Mammary epithelial cell (primary cell): Measurements from ENCODE around the gene HBQ1.
"Not testable (repeated sequence)": the region's sequence is repeated elsewhere in the genome, so short reads cannot be mapped to it uniquely, and the experiment has no call there.

Source experiments
- EZH2 ChIP-seq: IDR thresholded peaks from 2 replicates; pipeline ENCODE4 v1.6.1; 2012; ENCODE audit warnings: low read length, inconsistent platforms, borderline replicate concordance
- TF ChIP-seq, protein P1 (sequence below), 2 donors: IDR thresholded peaks in 1 of 2; conservative IDR thresholded peaks in 1 of 2; 2 replicates each; pipeline ENCODE4 v1.5.1; 2011 to 2012; ENCODE audit warnings: inconsistent platforms in 2 of 2, low read length in 2 of 2, mild to moderate bottlenecking in 2 of 2, control low read depth in 1 of 2, low read depth in 1 of 2; ENCODE audit not compliant: insufficient read depth in 1 of 2; ENCODE audit errors: extremely low read depth in 1 of 2

DNA sequence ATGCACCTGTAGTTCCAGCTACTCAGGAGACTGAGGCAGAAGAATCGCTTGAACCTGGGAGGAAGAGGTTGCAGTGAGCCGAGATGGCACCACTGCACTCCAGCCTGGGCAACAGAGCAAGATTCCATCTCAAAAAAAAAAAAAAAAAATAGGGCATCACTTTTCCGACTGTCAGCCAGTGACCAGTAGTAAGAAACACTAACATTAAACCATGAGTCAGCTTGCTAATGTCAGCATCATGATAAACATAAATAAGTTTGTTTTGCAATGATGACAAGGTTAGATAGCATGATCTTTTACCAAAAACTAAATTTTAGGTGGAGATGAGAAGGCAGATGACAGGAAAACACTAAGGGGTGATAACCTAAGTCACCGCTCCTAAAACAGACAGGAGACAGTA lies 29.1 kb downstream of the HBQ1 start:
- TF ChIP-seq, protein P1, sequence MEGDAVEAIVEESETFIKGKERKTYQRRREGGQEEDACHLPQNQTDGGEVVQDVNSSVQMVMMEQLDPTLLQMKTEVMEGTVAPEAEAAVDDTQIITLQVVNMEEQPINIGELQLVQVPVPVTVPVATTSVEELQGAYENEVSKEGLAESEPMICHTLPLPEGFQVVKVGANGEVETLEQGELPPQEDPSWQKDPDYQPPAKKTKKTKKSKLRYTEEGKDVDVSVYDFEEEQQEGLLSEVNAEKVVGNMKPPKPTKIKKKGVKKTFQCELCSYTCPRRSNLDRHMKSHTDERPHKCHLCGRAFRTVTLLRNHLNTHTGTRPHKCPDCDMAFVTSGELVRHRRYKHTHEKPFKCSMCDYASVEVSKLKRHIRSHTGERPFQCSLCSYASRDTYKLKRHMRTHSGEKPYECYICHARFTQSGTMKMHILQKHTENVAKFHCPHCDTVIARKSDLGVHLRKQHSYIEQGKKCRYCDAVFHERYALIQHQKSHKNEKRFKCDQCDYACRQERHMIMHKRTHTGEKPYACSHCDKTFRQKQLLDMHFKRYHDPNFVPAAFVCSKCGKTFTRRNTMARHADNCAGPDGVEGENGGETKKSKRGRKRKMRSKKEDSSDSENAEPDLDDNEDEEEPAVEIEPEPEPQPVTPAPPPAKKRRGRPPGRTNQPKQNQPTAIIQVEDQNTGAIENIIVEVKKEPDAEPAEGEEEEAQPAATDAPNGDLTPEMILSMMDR (conservative IDR thresholded peaks at IDR 0.05 in 1 of 2, IDR thresholded peaks at IDR 0.05 in 1 of 2; ENCODE audit: extremely low read depth in 1 of 2, insufficient read depth in 1 of 2, low read depth in 1 of 2, low read length in 2 of 2) = not testable (repeated sequence)
- not testable (repeated sequence) for TF ChIP-seq EZH2
